ENCODE measurements around the gene ZBTB48.

The ZBTB48 gene

GRCh38 chr1:6614019-6614928 lies 34.5 kb downstream of the ZBTB48 start:
- no peak for DNase-seq (ENCODE audit: low spot score)

GRCh38 chr1:6614929-6615785 lies 35.4 kb downstream of the ZBTB48 start:
- DNase-seq (ENCODE audit: low spot score) = no peak

- no peak for DNase-seq (ENCODE audit: low spot score)
Measured at GRCh38 chr1:6619045-6619444, 39.3 kb downstream of the ZBTB48 start.

GRCh38 chr1:6621429-6622391 lies 41.9 kb downstream of the ZBTB48 start:
- no peak for DNase-seq (ENCODE audit: low spot score)

DNA sequence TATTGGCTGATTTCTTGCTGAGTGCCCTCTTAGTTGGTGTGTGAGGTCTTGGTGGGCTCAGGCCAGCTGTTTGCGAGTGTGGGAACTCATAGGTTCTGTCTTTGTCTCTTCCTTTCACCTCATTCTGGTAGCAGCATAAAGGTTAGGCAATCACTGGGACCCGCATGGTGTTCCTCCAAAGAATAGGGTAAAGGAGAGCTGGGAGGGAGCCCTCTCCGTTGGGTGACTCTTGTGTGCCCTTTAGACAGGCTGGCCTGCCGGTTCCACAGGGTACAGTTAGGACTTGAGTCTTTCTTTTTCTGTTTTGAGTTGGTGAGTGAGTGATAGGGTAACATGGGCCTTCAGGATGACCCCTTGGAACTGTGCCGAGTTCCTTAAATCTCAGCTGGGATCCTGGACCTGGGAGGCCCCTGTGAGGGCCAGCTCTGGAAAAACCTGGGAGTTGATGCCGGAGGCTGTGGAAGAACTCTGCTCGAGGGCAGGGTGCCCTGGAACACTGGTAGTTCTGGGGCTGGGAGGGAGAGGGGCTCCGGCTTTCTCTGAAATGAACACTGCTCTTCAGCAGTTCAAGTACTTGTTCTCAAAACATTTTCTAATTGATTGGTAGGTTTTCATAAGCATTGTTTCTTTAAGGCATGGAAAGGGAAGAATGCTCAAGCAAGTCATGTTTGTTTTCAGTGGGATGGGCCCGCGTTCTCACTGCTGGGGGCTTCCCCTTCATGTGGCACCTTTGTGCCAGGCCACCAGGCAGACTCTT lies 42.8 kb downstream of the ZBTB48 start:
- no peak for DNase-seq (ENCODE audit: low spot score)

- no peak for DNase-seq (ENCODE audit: low spot score)
Measured at GRCh38 chr1:6623269-6623965, 43.6 kb downstream of the ZBTB48 start.

DNA sequence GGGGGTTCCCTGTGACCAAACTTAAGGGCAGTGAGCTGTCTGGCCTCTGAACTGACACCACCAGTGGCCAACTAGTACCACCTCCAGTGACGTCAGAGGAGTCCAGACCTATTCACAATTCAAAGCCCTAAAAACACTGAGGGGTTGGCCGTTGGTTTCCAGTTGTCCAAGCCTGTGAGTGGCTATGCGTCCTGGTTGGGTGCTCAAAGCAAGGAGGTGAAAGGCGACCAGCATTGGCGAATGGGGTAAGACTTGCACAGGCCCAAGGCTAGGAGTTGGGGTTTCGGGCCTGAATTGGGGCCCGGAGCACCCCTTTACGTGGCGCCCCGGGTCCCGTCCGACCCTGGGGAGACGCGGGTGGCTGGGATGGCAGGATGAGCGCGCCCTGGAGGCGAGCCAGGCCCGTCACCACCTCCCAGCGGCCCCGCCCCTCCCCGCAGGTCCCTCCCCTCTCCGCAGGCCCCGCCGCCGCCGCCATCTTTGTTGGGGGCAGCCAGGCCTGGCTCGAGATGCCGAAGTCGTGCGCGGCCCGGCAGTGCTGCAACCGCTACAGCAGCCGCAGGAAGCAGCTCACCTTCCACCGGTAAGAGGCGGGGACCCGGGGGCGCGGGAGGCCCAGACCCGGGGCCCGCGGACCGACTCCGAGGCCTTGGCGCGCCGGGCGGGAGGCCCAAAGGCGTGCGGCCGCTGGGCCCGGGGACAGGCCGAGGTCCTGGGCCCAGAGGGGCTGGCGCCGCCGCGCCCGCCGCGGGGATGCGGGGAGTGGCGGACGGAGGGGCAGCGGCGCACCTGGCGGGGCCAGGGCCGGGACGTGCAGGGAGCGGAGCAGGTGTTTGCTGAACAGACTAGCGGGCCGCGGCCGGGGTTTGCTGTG lies 45.2 kb downstream of the ZBTB48 start, which contains the start of gene THAP3:
Gene THAP3, plus strand, starts transcription at position 159 of the 874 bp plus-strand sequence. Its CDS starts 351 bp downstream, at position 510.
- peak; percentile 83 for DNase-seq (ENCODE audit: low spot score)

GRCh38 chr1:6625584-6626149 lies 45.9 kb downstream of the ZBTB48 start:
- peak; percentile 5 for DNase-seq (ENCODE audit: low spot score)

DNA sequence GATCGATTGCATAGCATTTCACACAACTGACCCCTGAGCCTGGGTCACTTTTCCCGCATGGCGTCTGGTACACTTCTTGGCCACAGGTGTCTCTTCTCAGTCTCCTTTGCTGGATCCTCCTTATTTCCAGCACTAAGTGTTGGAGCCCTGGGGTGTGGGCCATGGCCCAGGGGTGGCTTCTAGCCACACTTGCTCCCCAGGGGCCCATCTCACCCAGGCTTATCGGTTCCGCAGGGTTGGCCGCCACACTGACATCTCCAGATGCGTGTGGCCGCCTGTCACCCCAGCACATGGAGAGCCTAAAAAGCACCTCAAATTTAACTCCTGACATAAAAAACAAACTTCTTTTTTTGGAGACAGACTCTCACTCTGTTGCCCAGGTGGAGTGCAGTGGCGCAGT lies 47.2 kb downstream of the ZBTB48 start:
- no peak for DNase-seq (ENCODE audit: low spot score)

DNA sequence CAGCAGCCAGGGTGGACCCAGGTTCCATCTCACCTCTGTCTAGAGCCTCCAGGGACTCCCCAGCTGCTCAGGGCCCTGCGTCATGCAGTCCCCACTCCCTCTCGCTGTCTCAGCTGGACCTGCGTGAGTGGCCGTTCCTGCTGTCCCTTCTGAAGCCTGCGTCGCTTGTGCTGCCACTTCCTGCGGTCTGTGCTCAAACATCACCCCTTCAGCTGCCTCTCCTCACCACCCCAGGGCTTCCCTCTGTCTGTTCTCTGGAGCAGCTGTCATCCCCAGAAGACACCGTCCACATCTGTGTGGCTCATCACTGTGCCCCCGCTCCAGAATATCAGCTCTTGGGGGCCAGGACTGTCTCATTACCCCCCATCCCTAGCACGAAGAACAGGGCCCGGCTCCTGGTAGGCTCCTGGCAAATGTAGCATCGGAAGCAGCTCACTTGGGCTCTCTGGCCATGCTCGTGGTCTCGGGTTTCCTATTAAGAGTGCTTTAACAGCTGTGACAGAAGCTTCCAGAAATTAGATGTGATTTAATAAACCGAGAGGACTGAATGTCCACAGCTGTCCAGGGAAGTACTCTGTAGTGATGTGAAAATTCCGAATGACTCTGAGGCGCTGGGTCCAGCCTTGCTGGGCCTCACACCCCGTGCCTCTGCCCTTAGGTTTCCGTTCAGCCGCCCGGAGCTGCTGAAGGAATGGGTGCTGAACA lies 48.2 kb downstream of the ZBTB48 start:
- DNase-seq (ENCODE audit: low spot score) = no peak

GRCh38 chr1:6628971-6629479 lies 49.2 kb downstream of the ZBTB48 start:
- no peak for DNase-seq (ENCODE audit: low spot score)

- no peak for DNase-seq (ENCODE audit: low spot score)
Measured at GRCh38 chr1:6630027-6630426, 50.2 kb downstream of the ZBTB48 start.

GRCh38 chr1:6631058-6631457 lies 51.3 kb downstream of the ZBTB48 start:
- DNase-seq (ENCODE audit: low spot score) = no peak

- DNase-seq (ENCODE audit: low spot score) = no peak
Measured at GRCh38 chr1:6632588-6633514, 53.1 kb downstream of the ZBTB48 start.

GRCh38 chr1:6634371-6635052 lies 54.7 kb downstream of the ZBTB48 start:
- peak; percentile 26 for DNase-seq (ENCODE audit: low spot score)

- no peak for DNase-seq (ENCODE audit: low spot score)
Measured at GRCh38 chr1:6635161-6635909, 55.5 kb downstream of the ZBTB48 start.
